ENCODE measurements around the gene CDC14A.

The CDC14A gene

DNA sequence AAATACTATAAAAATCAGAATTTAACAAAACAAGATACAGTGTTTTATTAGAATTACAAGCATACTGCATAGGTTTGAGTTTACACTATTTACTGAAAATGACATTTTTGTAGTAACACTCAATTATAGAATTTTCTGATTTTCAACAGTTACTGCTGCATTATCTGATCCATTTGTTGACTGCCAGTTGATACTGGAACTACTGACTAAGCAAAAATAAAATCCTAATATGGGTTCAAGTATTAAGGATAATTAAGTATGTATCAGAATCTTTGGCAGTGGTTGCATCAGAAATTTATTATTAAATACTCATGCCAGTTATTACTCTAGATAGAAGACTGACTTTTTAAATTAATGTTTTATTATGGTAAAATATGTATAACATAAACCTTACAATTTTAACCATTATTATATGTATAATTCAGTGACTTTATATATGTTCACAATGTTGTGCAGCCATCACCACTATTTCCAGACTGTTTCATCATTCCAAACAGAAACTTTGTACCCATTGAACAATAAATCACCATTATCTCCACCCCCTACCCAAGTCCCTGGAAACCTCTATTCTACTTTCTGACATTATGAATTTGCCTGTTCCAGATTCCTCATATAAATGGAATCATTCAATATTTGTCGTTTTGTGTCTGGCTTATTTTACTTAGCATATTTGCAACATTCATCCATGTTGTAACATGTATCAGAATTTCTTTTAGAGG lies 127.5 kb downstream of the CDC14A start:
- Histone ChIP-seq H3K9me3 (ENCODE audit: insufficient read depth, low read depth, low read length) (no peaks in the 10 kb centered on the region), H3K4me3 (ENCODE audit: low read length) (no peak overlapping the region), H3K27ac (ENCODE audit: low read length) (no peak overlapping the region), H3K4me1 (ENCODE audit: insufficient read depth, low read length) (no peaks in the 10 kb centered on the region), H3K27me3 (ENCODE audit: insufficient read depth, low read length) (no peaks in the 10 kb centered on the region), H3K36me3 (ENCODE audit: insufficient read depth, low read depth, low read length) (no peaks in the 10 kb centered on the region), H3K9ac (ENCODE audit: low read depth, low read length) (no peak overlapping the region)

DNA sequence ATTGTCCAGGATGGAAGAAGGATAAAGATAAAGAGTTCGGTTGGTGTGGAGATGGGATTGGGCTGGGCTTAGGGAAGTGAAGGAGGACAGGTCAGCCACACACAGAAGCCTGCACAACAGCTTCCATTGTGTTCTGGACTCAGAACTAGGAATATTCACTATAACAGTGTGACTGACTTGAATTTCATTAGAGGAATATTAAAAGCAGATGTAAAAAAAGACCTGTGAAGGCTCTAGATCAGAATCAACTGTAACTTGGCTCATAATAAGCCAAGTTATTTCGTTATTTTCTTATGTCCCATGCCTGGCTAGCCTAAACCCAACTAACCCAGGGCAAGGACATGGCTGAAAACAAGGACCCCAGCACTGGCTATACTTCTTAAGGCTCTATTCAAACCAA lies 129.0 kb downstream of the CDC14A start:
- H3K27ac ChIP-seq (ENCODE audit: low read length): no peak overlapping the region
- no peaks in the 10 kb centered on the region for H3K4me1 ChIP-seq (ENCODE audit: insufficient read depth, low read length)
- H3K4me3 ChIP-seq (ENCODE audit: low read length): no peak overlapping the region
- no peaks in the 10 kb centered on the region for H3K9me3 ChIP-seq (ENCODE audit: insufficient read depth, low read depth, low read length)
- 0 out of 2 replicates have a peak, but pooled peaks cover 7% of the 10 kb centered on the region for H3K36me3 ChIP-seq (ENCODE audit: insufficient read depth, low read depth, low read length)
- no peaks in the 10 kb centered on the region for H3K27me3 ChIP-seq (ENCODE audit: insufficient read depth, low read length)
- H3K9ac ChIP-seq (ENCODE audit: low read depth, low read length): no peak overlapping the region

DNA sequence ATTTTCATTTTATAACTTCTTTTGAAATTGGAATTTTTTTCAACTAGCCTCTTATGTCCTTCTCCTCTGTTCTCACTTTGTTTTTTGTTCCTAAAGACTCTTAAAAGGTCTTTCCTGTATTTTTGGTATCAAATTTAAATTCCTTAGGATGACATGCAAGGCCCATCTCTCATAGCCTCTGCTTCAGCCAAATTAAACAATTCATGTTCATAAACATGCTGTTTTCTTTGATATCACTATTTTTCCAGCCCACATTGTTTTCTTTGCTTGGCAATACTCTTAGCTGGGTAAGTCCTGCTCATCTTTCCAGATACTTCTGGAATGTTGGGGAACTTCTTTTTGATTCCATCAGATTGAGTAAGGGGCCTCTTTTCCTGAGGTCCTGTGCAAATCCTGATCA lies 129.9 kb downstream of the CDC14A start:
- H3K27me3 ChIP-seq (ENCODE audit: insufficient read depth, low read length): no peaks in the 10 kb centered on the region
- H3K9ac ChIP-seq (ENCODE audit: low read depth, low read length): no peak overlapping the region
- H3K4me1 ChIP-seq (ENCODE audit: insufficient read depth, low read length): no peaks in the 10 kb centered on the region
- no peaks in the 10 kb centered on the region for H3K9me3 ChIP-seq (ENCODE audit: insufficient read depth, low read depth, low read length)
- no peak overlapping the region for H3K27ac ChIP-seq (ENCODE audit: low read length)
- H3K4me3 ChIP-seq (ENCODE audit: low read length): no peak overlapping the region
- 0 out of 2 replicates have a peak, but pooled peaks cover 7% of the 10 kb centered on the region for H3K36me3 ChIP-seq (ENCODE audit: insufficient read depth, low read depth, low read length)

DNA sequence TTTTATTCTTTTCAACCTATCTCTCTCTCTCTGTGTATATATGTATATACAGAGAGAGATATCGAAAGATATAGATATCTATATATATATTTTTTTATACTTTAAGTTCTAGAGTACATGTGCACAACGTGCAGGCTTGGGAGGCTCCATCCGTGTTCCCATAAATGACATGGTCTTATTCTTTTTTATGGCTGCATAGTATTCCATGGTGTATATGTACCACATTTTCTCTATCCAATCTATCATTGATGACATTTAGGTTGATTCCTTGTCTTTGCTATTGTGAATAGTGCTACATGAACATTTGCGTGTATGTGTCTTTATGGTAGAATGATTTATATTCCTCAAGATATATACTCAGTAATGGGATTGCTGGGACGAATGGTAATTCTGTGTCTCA lies 130.4 kb downstream of the CDC14A start:
- Histone ChIP-seq H3K27ac (ENCODE audit: low read length) (no peak overlapping the region), H3K36me3 (ENCODE audit: insufficient read depth, low read depth, low read length) (0 out of 2 replicates have a peak, but pooled peaks cover 7% of the 10 kb centered on the region), H3K4me1 (ENCODE audit: insufficient read depth, low read length) (no peaks in the 10 kb centered on the region), H3K9ac (ENCODE audit: low read depth, low read length) (no peak overlapping the region), H3K4me3 (ENCODE audit: low read length) (no peak overlapping the region), H3K27me3 (ENCODE audit: insufficient read depth, low read length) (no peaks in the 10 kb centered on the region), H3K9me3 (ENCODE audit: insufficient read depth, low read depth, low read length) (no peaks in the 10 kb centered on the region)

DNA sequence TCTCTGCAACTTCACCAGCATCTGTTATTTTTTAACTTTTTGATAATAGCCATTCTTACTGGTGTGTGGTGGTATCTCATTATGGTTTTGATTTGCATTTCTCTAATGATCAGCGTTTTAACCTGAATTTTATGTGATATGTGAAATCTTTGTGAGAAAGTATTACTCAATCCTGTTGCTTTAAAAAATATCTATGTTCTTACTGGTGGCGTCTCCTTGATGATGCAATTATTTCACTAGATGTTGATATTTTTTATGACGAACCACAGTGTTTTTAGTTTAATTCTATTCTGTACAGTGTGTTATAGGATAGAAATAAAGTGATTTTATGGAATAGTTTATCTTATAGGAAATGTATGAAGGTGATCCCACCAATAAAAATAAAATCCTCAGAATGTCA lies 130.9 kb downstream of the CDC14A start:
- Histone ChIP-seq H3K4me1 (ENCODE audit: insufficient read depth, low read length) (no peaks in the 10 kb centered on the region), H3K4me3 (ENCODE audit: low read length) (no peak overlapping the region), H3K36me3 (ENCODE audit: insufficient read depth, low read depth, low read length) (0 out of 2 replicates have a peak, but pooled peaks cover 7% of the 10 kb centered on the region), H3K9me3 (ENCODE audit: insufficient read depth, low read depth, low read length) (no peaks in the 10 kb centered on the region), H3K27me3 (ENCODE audit: insufficient read depth, low read length) (no peaks in the 10 kb centered on the region), H3K9ac (ENCODE audit: low read depth, low read length) (no peak overlapping the region), H3K27ac (ENCODE audit: low read length) (no peak overlapping the region)

DNA sequence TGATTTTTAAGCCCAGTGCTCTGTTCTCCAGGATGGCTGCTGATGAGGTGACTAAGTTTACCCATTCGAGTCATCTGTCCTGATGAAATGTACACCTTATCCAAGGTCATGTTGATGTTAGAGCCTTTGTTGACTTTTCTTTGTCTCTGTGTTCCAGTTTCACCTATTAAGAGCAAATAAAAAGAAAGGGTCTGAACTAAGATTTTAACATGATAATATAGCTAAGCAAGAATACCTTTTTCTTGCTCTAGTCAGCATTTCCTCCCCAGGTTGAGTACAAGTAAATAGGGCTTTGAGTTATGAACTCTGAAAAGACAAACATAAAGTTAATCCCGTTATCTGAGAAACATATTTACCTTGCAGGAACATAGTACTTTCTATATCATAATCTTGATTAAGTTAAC lies 133.6 kb downstream of the CDC14A start:
- H3K9ac ChIP-seq (ENCODE audit: low read depth, low read length): no peak overlapping the region
- no peak overlapping the region for H3K27ac ChIP-seq (ENCODE audit: low read length)
- no peaks in the 10 kb centered on the region for H3K4me1 ChIP-seq (ENCODE audit: insufficient read depth, low read length)
- no peaks in the 10 kb centered on the region for H3K27me3 ChIP-seq (ENCODE audit: insufficient read depth, low read length)
- H3K9me3 ChIP-seq (ENCODE audit: insufficient read depth, low read depth, low read length): no peaks in the 10 kb centered on the region
- 0 out of 2 replicates have a peak, but pooled peaks cover 7% of the 10 kb centered on the region for H3K36me3 ChIP-seq (ENCODE audit: insufficient read depth, low read depth, low read length)
- H3K4me3 ChIP-seq (ENCODE audit: low read length): no peak overlapping the region

DNA sequence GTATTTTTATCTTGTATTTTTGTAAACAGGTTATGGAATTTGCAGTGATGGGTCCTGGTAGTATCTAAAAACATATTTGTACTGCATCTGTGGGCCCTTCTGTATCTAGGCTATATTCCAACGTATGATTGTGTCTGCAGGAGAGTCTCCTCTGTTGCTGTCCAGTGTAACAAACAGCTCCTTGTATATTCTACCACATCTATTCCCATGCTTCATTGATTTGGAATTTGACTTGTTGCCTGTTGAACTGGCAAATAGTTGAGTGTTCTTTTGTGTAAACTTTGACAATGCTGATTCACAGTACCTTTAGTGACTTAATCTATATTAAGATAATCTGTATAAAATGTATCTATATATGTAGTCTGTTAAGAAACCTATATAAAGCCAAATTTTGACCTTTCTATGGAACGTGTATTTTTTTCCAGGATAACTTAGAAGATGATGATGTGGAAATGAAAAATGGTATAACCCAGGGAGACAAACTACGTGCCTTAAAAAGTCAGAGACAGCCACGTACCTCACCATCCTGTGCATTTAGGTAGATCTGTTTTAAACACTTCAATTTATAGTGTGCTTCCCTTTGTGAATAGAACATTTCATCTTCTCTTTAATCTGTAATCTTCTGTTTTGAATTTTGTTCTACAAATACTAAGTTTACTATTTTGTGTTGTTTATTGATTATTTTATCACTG lies 142.2 kb downstream of the CDC14A start:
- peaks cover 29% of the 10 kb centered on the region for H3K36me3 ChIP-seq (ENCODE audit: insufficient read depth, low read depth, low read length)
- H3K27me3 ChIP-seq (ENCODE audit: insufficient read depth, low read length): no peaks in the 10 kb centered on the region
- no peak overlapping the region for H3K4me3 ChIP-seq (ENCODE audit: low read length)
- H3K9me3 ChIP-seq (ENCODE audit: insufficient read depth, low read depth, low read length): no peaks in the 10 kb centered on the region
- no peak overlapping the region for H3K9ac ChIP-seq (ENCODE audit: low read depth, low read length)
- no peaks in the 10 kb centered on the region for H3K4me1 ChIP-seq (ENCODE audit: insufficient read depth, low read length)
- H3K27ac ChIP-seq (ENCODE audit: low read length): no peak overlapping the region

DNA sequence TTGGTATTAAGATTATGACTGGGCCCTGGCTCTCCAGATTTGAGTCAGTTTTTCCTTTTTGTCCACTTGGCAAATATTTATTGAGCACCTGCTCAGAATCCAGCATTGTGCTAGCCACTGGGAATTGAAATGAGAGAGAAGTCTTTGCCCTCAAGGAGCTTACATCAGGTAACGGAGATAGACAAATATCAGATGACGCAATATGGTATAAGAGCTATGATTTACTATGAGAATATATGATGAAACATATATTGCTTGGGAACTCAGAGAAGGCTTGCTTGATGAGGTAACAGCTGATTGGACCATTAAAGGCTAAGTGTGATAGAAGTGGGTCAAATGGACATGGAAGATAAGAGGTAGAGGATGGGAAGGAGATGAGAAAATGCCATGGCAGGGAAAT lies 144.6 kb downstream of the CDC14A start:
- peaks cover 45% of the 10 kb centered on the region for H3K36me3 ChIP-seq (ENCODE audit: insufficient read depth, low read depth, low read length)
- no peak overlapping the region for H3K27ac ChIP-seq (ENCODE audit: low read length)
- H3K4me1 ChIP-seq (ENCODE audit: insufficient read depth, low read length): no peaks in the 10 kb centered on the region
- no peaks in the 10 kb centered on the region for H3K9me3 ChIP-seq (ENCODE audit: insufficient read depth, low read depth, low read length)
- no peaks in the 10 kb centered on the region for H3K27me3 ChIP-seq (ENCODE audit: insufficient read depth, low read length)
- no peak overlapping the region for H3K9ac ChIP-seq (ENCODE audit: low read depth, low read length)
- H3K4me3 ChIP-seq (ENCODE audit: low read length): no peak overlapping the region

DNA sequence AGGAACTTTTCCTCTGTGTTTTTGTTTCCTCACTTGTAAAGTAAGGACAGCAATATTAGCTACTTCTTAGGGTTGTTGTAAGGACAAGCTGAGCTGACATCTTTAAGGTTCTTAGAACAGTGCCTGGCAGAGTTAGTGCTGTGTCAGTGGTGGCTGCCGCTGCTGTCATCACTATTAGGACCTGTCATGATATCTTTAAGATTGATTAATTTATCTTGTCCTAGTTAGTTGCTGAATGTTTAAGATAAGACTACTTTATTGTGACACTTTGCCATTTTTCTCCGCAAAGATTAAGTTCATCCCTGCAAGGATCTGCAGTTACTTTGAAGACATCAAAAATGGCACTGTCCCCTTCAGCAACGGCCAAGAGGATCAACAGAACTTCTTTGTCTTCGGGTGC lies 145.5 kb downstream of the CDC14A start:
- H3K4me3 ChIP-seq (ENCODE audit: low read length): no peak overlapping the region
- no peaks in the 10 kb centered on the region for H3K4me1 ChIP-seq (ENCODE audit: insufficient read depth, low read length)
- H3K27me3 ChIP-seq (ENCODE audit: insufficient read depth, low read length): no peaks in the 10 kb centered on the region
- no peaks in the 10 kb centered on the region for H3K9me3 ChIP-seq (ENCODE audit: insufficient read depth, low read depth, low read length)
- no peak overlapping the region for H3K9ac ChIP-seq (ENCODE audit: low read depth, low read length)
- H3K36me3 ChIP-seq (ENCODE audit: insufficient read depth, low read depth, low read length): peaks cover 45% of the 10 kb centered on the region
- H3K27ac ChIP-seq (ENCODE audit: low read length): no peak overlapping the region

DNA sequence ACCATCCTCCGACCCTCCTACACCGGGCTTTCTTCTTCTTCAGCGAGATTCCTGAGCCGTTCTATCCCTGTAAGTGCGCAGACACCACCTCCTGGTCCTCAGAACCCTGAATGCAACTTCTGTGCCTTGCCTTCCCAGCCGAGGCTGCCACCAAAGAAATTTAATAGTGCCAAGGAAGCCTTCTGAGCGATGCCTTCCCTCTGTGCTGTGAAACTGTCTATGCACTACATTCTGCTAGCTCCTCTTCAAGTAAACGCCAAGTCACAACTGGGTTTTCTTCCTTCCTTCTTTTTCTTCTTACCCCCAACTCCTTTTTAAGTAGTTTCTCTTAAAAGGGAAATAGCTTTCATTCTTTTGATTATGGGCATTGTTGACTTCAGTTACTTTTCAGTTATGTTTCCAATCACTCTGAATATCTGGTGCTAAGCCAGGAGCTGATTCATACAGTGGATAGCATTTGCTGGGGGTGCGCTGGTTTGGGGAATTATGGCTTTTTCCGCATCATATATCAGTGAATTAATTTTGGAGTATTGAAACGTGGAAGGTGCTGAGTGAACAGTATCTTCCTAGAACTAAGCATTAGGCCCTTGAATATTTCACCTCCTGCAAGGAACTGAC lies 147.0 kb downstream of the CDC14A start:
- H3K9ac ChIP-seq (ENCODE audit: low read depth, low read length): no peak overlapping the region
- no peaks in the 10 kb centered on the region for H3K9me3 ChIP-seq (ENCODE audit: insufficient read depth, low read depth, low read length)
- H3K27me3 ChIP-seq (ENCODE audit: insufficient read depth, low read length): no peaks in the 10 kb centered on the region
- no peak overlapping the region for H3K27ac ChIP-seq (ENCODE audit: low read length)
- no peaks in the 10 kb centered on the region for H3K4me1 ChIP-seq (ENCODE audit: insufficient read depth, low read length)
- peaks cover 45% of the 10 kb centered on the region for H3K36me3 ChIP-seq (ENCODE audit: insufficient read depth, low read depth, low read length)
- H3K4me3 ChIP-seq (ENCODE audit: low read length): no peak overlapping the region

DNA sequence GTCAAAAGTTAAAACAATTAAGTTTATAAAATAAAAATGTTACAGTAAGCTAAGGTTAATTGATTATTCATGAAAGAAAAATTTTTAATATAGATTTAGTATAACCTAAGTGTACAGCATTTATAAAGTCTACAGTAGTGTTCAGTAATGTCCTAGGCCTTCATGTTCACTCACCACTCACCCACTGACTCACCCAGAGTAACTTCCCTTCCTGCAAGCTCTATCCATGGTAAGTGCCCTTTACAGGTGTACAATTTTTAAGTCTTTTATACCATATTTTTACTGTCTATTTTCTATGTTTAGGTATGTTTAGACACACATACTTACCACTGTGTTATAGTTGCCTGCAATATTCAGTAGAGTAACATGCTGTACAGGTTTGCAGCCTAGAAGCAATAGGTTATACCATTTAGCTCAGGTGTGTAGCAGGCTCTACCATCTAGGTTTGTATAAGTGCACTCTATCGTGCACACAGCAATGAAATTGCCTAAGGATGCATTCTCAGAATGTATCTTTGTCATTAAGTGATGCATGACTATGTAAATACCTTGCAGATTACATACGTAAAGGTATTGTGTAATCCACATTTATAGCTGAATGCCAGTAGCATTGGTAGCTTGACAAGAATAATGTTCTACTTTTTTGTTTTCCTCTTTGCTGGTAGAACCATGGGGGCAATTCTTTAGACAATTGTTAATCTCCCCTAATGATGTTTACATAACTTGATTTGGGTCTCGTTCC lies 149.9 kb downstream of the CDC14A start:
- Histone ChIP-seq H3K27ac (ENCODE audit: low read length) (no peak overlapping the region), H3K36me3 (ENCODE audit: insufficient read depth, low read depth, low read length) (peaks cover 50% of the 10 kb centered on the region), H3K9ac (ENCODE audit: low read depth, low read length) (no peak overlapping the region), H3K4me1 (ENCODE audit: insufficient read depth, low read length) (no peaks in the 10 kb centered on the region), H3K27me3 (ENCODE audit: insufficient read depth, low read length) (no peaks in the 10 kb centered on the region), H3K4me3 (ENCODE audit: low read length) (no peak overlapping the region), H3K9me3 (ENCODE audit: insufficient read depth, low read depth, low read length) (no peaks in the 10 kb centered on the region)

All from iPS-20b (cell line).